HepG2 (cell line): Measurements from ENCODE around the gene BMPR2. TPM values are rescaled to one million over a fixed set of nuclear protein-coding genes. Genes with fewer than 3 reads are reported as not detected.

Experiments
- CC2D1A ChIP-seq: sonication (generic); formaldehyde crosslinking; IDR thresholded peaks from 2 replicates; pipeline ENCODE4 v1.8.1; 2023; ENCODE audit warnings: mild to moderate bottlenecking, missing genetic modification reagents
- ELF1 ChIP-seq: sonication (generic); formaldehyde crosslinking; IDR thresholded peaks from 2 replicates; pipeline ENCODE4 v1.4.0; 2020; ENCODE audit warnings: missing genetic modification reagents
- FLYWCH1 ChIP-seq: sonication (generic); formaldehyde crosslinking; IDR thresholded peaks from 2 replicates; pipeline ENCODE4 v1.8.1; 2023; ENCODE audit warnings: mild to moderate bottlenecking, missing genetic modification reagents
- HNRNPL ChIP-seq: fragments of 200-400 bp; formaldehyde crosslinking; IDR thresholded peaks from 2 replicates; pipeline ENCODE4 v1.6.1; 2017; ENCODE audit warnings: mild to moderate bottlenecking, low read depth, low read length
- KDM1A ChIP-seq: IDR thresholded peaks from 2 replicates; pipeline ENCODE4 v1.6.1; 2016; ENCODE audit warnings: missing compliant biosample characterization
- KDM5A ChIP-seq: fragments of 200-600 bp; sonication (generic); IDR thresholded peaks from 2 replicates; pipeline ENCODE4 v1.7.0; 2018; ENCODE audit warnings: antibody characterized with exemption, mild to moderate bottlenecking, low read length, borderline replicate concordance
- NCOA5 ChIP-seq: sonication (generic); formaldehyde crosslinking; IDR thresholded peaks from 2 replicates; pipeline ENCODE4 v1.4.0; 2020; ENCODE audit warnings: missing genetic modification reagents
- ONECUT2 ChIP-seq: sonication (generic); formaldehyde crosslinking; IDR thresholded peaks from 2 replicates; pipeline ENCODE4 v1.4.0; 2020; ENCODE audit warnings: missing genetic modification reagents
- RBFOX2 ChIP-seq: fragments of 200-400 bp; formaldehyde crosslinking; IDR thresholded peaks from 2 replicates; pipeline ENCODE4 v1.6.1; 2017; ENCODE audit warnings: low read depth, mild to moderate bottlenecking, low read length
- SETDB1 ChIP-seq: sonication (generic); formaldehyde crosslinking; IDR thresholded peaks from 2 replicates; pipeline ENCODE4 v1.5.1; 2020; ENCODE audit warnings: missing genetic modification reagents, mild to moderate bottlenecking, borderline replicate concordance
- TAF15 ChIP-seq: fragments of 200-400 bp; formaldehyde crosslinking; IDR thresholded peaks from one replicate; pipeline ENCODE4 v1.6.1; 2018; ENCODE audit warnings: mild to moderate bottlenecking, low read depth, low read length; ENCODE audit not compliant: poor library complexity, severe bottlenecking
- TOPORS ChIP-seq: sonication (generic); formaldehyde crosslinking; IDR thresholded peaks from 2 replicates; pipeline ENCODE4 v1.8.0; 2023; ENCODE audit warnings: mild to moderate bottlenecking, missing genetic modification reagents
- ZC3H4 ChIP-seq: sonication (generic); formaldehyde crosslinking; IDR thresholded peaks from 2 replicates; pipeline ENCODE4 v1.4.0; 2020; ENCODE audit warnings: missing genetic modification reagents, borderline replicate concordance
- ZNF232 ChIP-seq: sonication (generic); formaldehyde crosslinking; IDR thresholded peaks from 2 replicates; pipeline ENCODE4 v1.4.0; 2020; ENCODE audit warnings: missing genetic modification reagents, borderline replicate concordance
- ZNF235 ChIP-seq: sonication (generic); formaldehyde crosslinking; IDR thresholded peaks from 2 replicates; pipeline ENCODE4 v1.8.1; 2023; ENCODE audit warnings: mild to moderate bottlenecking, missing genetic modification reagents, borderline replicate concordance
- ZNF329 ChIP-seq: sonication (generic); formaldehyde crosslinking; IDR thresholded peaks from 2 replicates; pipeline ENCODE4 v1.9.0; 2021; ENCODE audit warnings: low read depth, mild to moderate bottlenecking, missing genetic modification reagents
- ZNF337 ChIP-seq: sonication (generic); formaldehyde crosslinking; IDR thresholded peaks from 2 replicates; pipeline ENCODE4 v1.5.1; 2020; ENCODE audit warnings: missing genetic modification reagents, low read depth, mild to moderate bottlenecking, borderline replicate concordance
- ZNF546 ChIP-seq: sonication (generic); formaldehyde crosslinking; conservative IDR thresholded peaks from 2 replicates; pipeline ENCODE4 v1.8.1; 2023; ENCODE audit warnings: mild to moderate bottlenecking, missing genetic modification reagents
- ZNF547 ChIP-seq: sonication (generic); formaldehyde crosslinking; IDR thresholded peaks from 2 replicates; pipeline ENCODE4 v1.5.1; 2020; ENCODE audit warnings: mild to moderate bottlenecking, missing genetic modification reagents
- ZNF660 ChIP-seq: sonication (generic); formaldehyde crosslinking; IDR thresholded peaks from 2 replicates; pipeline ENCODE4 v1.5.1; 2020; ENCODE audit warnings: mild to moderate bottlenecking, low read depth, missing genetic modification reagents, borderline replicate concordance
- ZNF703 ChIP-seq: sonication (generic); formaldehyde crosslinking; IDR thresholded peaks from 2 replicates; pipeline ENCODE4 v1.5.1; 2020; ENCODE audit warnings: missing genetic modification reagents, mild to moderate bottlenecking, moderate library complexity, borderline replicate concordance
- polyA plus RNA-seq, 8 experiments: library from polyadenylated mRNA; depleted of rRNA in 3 of 8; stranded (reverse) in 7 of 8; unstranded in 1 of 8; fragments of >200 nt; fragmentation: Illumina TruSeq in 4 of 8; extraction: Trizol in 4 of 8; gene quantifications; 2 replicates each; pipeline versions ENCODE4 v1.2.1 to v1.2.3, GENCODE V29; 2011 to 2016; ENCODE audit warnings: low read depth in 4 of 8, missing spikeins in 1 of 8, mixed read lengths in 1 of 8; ENCODE audit not compliant: insufficient read depth in 1 of 8
- total RNA-seq, 5 experiments: library from RNA; depleted of rRNA; stranded (reverse); fragments of >200 nt; fragmentation: Illumina TruSeq; extraction: Trizol; gene quantifications; 2 replicates each; pipeline ENCODE4 v1.2.3, GENCODE V29; 2016; ENCODE audit warnings: low read depth in 1 of 5
- TF ChIP-seq, protein P1 (sequence below): sonication (generic); formaldehyde crosslinking; conservative IDR thresholded peaks from 2 replicates; pipeline ENCODE4 v1.8.0; 2022; ENCODE audit warnings: mild to moderate bottlenecking, moderate library complexity, missing genetic modification reagents
- TF ChIP-seq, protein P2 (sequence below): sonication (generic); formaldehyde crosslinking; IDR thresholded peaks from 2 replicates; pipeline ENCODE4 v1.4.0; 2020; ENCODE audit warnings: missing genetic modification reagents
- TF ChIP-seq, protein P3 (sequence below): sonication (generic); formaldehyde crosslinking; IDR thresholded peaks from 2 replicates; pipeline ENCODE4 v1.4.0; 2020; ENCODE audit warnings: low read depth, missing genetic modification reagents

Gene BMPR2
- total and polyA plus RNA-seq, 2 of the 13 experiments (the other 11 are each of a cell fraction or from before 2014, with no cell fraction given) = 5.5 to 10.3 TPM

DNA sequence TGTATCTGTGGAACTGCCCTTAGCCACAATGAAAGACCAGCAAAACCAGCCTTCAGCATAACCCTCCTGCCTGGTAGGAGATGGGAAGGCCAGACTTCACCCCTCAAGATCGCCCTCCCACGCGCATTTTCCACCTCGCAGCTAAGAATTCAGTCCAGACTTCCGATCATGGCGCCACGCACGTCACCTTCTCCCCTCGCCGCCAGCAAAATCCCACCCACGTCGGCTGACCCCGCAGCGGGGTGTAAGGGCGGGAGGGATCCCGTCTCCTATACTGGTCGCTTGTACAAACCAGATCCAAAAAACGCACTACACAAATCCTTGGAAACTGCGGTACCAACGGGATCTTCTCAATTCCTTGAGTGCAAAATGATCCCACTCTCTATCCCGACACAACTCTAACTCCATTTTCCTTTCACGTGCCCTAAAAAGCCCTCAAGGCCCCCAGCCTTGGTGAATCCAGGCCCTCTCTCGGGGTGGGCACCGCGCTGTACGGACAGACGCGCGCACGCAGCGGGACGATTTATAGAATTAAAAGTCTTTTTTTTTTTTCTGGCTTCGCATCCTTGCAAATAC lies 1.0 kb upstream of the BMPR2 start (continued):
- peak; percentile 34; the same call in 1 of the 2 replicates for TF ChIP-seq RBFOX2
- TF ChIP-seq NCOA5 (CRISPR knock-in tag) = no peak
- 0 out of 2 replicates have a peak, but pooled peaks have one; percentile 41 for TF ChIP-seq KDM5A
- TF ChIP-seq HNRNPL = no peak
- TF ChIP-seq CC2D1A (CRISPR knock-in tag) = no peak
- no peak for TF ChIP-seq ZNF235 (CRISPR knock-in tag)
- 0 out of 2 replicates have a peak, but pooled peaks have one; percentile 50 for TF ChIP-seq ZNF337 (CRISPR knock-in tag)
- TF ChIP-seq ONECUT2 = peak; percentile 42; the same call in 1 of the 2 replicates
- no peak for TF ChIP-seq FLYWCH1 (CRISPR knock-in tag)
- TF ChIP-seq ELF1 (CRISPR knock-in tag) = no peak
- TF ChIP-seq TOPORS (CRISPR knock-in tag) = no peak
- no peak for TF ChIP-seq ZNF329 (CRISPR knock-in tag)
- TF ChIP-seq, protein P1, sequence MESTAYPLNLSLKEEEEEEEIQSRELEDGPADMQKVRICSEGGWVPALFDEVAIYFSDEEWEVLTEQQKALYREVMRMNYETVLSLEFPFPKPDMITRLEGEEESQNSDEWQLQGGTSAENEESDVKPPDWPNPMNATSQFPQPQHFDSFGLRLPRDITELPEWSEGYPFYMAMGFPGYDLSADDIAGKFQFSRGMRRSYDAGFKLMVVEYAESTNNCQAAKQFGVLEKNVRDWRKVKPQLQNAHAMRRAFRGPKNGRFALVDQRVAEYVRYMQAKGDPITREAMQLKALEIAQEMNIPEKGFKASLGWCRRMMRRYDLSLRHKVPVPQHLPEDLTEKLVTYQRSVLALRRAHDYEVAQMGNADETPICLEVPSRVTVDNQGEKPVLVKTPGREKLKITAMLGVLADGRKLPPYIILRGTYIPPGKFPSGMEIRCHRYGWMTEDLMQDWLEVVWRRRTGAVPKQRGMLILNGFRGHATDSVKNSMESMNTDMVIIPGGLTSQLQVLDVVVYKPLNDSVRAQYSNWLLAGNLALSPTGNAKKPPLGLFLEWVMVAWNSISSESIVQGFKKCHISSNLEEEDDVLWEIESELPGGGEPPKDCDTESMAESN (CRISPR knock-in tag) = no peak; the same call in 1 of the 2 replicates
- TF ChIP-seq, protein P2, sequence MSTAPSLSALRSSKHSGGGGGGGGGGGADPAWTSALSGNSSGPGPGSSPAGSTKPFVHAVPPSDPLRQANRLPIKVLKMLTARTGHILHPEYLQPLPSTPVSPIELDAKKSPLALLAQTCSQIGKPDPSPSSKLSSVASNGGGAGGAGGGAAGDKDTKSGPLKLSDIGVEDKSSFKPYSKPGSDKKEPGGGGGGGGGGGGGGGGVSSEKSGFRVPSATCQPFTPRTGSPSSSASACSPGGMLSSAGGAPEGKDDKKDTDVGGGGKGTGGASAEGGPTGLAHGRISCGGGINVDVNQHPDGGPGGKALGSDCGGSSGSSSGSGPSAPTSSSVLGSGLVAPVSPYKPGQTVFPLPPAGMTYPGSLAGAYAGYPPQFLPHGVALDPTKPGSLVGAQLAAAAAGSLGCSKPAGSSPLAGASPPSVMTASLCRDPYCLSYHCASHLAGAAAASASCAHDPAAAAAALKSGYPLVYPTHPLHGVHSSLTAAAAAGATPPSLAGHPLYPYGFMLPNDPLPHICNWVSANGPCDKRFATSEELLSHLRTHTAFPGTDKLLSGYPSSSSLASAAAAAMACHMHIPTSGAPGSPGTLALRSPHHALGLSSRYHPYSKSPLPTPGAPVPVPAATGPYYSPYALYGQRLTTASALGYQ (CRISPR knock-in tag) = 0 out of 2 replicates have a peak, but pooled peaks have one; percentile 10
- TF ChIP-seq ZC3H4 (CRISPR knock-in tag) = no peak
- no peak for TF ChIP-seq ZNF232
- no peak for TF ChIP-seq TAF15
- TF ChIP-seq ZNF660 = 0 out of 2 replicates have a peak, but pooled peaks have one; percentile 1
- no peak for TF ChIP-seq ZNF703 (CRISPR knock-in tag)
- TF ChIP-seq ZNF546 (CRISPR knock-in tag) = no peak
- TF ChIP-seq KDM1A = no peak
- TF ChIP-seq SETDB1 (CRISPR knock-in tag) = no peak
- 0 out of 2 replicates have a peak, but pooled peaks have one; percentile 83 for TF ChIP-seq ZNF547 (CRISPR knock-in tag)
- TF ChIP-seq, protein P3, sequence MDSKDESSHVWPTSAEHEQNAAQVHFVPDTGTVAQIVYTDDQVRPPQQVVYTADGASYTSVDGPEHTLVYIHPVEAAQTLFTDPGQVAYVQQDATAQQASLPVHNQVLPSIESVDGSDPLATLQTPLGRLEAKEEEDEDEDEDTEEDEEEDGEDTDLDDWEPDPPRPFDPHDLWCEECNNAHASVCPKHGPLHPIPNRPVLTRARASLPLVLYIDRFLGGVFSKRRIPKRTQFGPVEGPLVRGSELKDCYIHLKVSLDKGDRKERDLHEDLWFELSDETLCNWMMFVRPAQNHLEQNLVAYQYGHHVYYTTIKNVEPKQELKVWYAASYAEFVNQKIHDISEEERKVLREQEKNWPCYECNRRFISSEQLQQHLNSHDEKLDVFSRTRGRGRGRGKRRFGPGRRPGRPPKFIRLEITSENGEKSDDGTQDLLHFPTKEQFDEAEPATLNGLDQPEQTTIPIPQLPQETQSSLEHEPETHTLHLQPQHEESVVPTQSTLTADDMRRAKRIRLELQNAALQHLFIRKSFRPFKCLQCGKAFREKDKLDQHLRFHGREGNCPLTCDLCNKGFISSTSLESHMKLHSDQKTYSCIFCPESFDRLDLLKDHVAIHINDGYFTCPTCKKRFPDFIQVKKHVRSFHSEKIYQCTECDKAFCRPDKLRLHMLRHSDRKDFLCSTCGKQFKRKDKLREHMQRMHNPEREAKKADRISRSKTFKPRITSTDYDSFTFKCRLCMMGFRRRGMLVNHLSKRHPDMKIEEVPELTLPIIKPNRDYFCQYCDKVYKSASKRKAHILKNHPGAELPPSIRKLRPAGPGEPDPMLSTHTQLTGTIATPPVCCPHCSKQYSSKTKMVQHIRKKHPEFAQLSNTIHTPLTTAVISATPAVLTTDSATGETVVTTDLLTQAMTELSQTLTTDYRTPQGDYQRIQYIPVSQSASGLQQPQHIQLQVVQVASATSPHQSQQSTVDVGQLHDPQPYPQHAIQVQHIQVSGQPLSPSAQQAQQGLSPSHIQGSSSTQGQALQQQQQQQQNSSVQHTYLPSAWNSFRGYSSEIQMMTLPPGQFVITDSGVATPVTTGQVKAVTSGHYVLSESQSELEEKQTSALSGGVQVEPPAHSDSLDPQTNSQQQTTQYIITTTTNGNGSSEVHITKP (CRISPR knock-in tag) = no peak
